Endothelial cell of umbilical vein (primary cell): ENCODE data around the gene OTUD3. TPM values are rescaled to one million over a fixed set of nuclear protein-coding genes. Genes with fewer than 3 reads are reported as not detected.

Source experiments
- BruUV-seq: library from RNA; stranded (reverse); fragments of 400-500 nt; replicated peaks from 2 replicates; lab custom pipeline; 2021; lab: Mats Ljungman, UMichigan
- CTCF ChIA-PET: fragments of 300-600, 350-600 bp; sonication (Branson Sonifier 250); formaldehyde crosslinking; loops from one replicate; lab custom pipeline; 2021; ENCODE audit warnings: antibody characterized with exemption, inconsistent platforms; lab: Charles Lee
- POLR2A ChIA-PET: fragments of 300-600, 350-600 bp; sonication (Branson Sonifier 250); formaldehyde crosslinking; loops from one replicate; lab custom pipeline; 2021; ENCODE audit warnings: antibody characterized with exemption, inconsistent platforms; lab: Charles Lee
- DNase-seq: peaks from one replicate; pipeline ENCODE4 v3.0.0-alpha.2; 2011; ENCODE audit warnings: low read depth, low spot score
- FAIRE-seq: peaks from 2 replicates; lab custom pipeline; 2011; peaks lifted over from hg19 to GRCh38; lab: Jason Lieb, UNC
- H2AFZ ChIP-seq: 2 replicates; pipeline ENCODE4 v1.6.0; 2012; ENCODE audit warnings: low read depth, low read length, control low read depth, inconsistent platforms
- H3K27ac ChIP-seq: 2 replicates; pipeline ENCODE4 v1.5.1; 2011; ENCODE audit warnings: low read depth, mild to moderate bottlenecking, control low read depth, low read length, moderate library complexity; ENCODE audit not compliant: insufficient read depth
- H3K27me3 ChIP-seq, 2 experiments: 2 replicates each; pipeline versions ENCODE4 v1.6.0 to v1.6.1; 2011; ENCODE audit warnings: low read length in 2 of 2, mixed read lengths in 1 of 2; ENCODE audit not compliant: control insufficient read depth in 2 of 2, insufficient read depth in 2 of 2
- H3K36me3 ChIP-seq, 2 experiments: 2 replicates in 1 of 2; 3 replicates in 1 of 2; pipeline ENCODE4 v1.5.1; 2011; ENCODE audit warnings: low read length in 2 of 2, mild to moderate bottlenecking in 1 of 2, moderate library complexity in 1 of 2; ENCODE audit not compliant: control insufficient read depth in 2 of 2, insufficient read depth in 2 of 2; ENCODE audit errors: extremely low read depth in 1 of 2
- H3K4me1 ChIP-seq: 3 replicates; pipeline ENCODE4 v1.5.1; 2011; ENCODE audit warnings: mild to moderate bottlenecking, low read length; ENCODE audit not compliant: control insufficient read depth, insufficient read depth; ENCODE audit errors: extremely low read depth
- H3K4me2 ChIP-seq: 2 replicates; pipeline ENCODE4 v1.6.1; 2011; ENCODE audit warnings: low read length, control low read depth, mixed read lengths; ENCODE audit not compliant: insufficient read depth
- H3K4me3 ChIP-seq, 3 experiments: fragments of 200-600 bp in 1 of 3; sonication (generic), shearing (Covaris generic) in 1 of 3; replicated peaks in 1 of 3; 2 replicates each; pipeline ENCODE4 v1.5.1; 2011 to 2016; ENCODE audit warnings: control low read depth in 3 of 3, low read length in 3 of 3, mild to moderate bottlenecking in 2 of 3, inconsistent platforms in 1 of 3, low read depth in 1 of 3, moderate library complexity in 1 of 3; ENCODE audit not compliant: insufficient read depth in 1 of 3
- H3K79me2 ChIP-seq: 2 replicates; pipeline ENCODE4 v1.6.0; 2012; ENCODE audit warnings: low read length, inconsistent platforms; ENCODE audit not compliant: control insufficient read depth, insufficient read depth
- H3K9ac ChIP-seq: replicated peaks from 2 replicates; pipeline ENCODE3; 2011; ENCODE audit warnings: low read length, control low read depth; ENCODE audit not compliant: insufficient read depth; ENCODE audit errors: extremely low read depth
- H3K9me1 ChIP-seq: replicated peaks from 3 replicates; pipeline ENCODE4 v1.6.0; 2011; ENCODE audit warnings: mild to moderate bottlenecking, low read length; ENCODE audit not compliant: control insufficient read depth, insufficient read depth; ENCODE audit errors: extremely low read depth
- H3K9me3 ChIP-seq: replicated peaks from 2 replicates; pipeline ENCODE4 v1.5.1; 2012; ENCODE audit warnings: low read length, inconsistent platforms; ENCODE audit not compliant: control insufficient read depth, insufficient read depth
- H4K20me1 ChIP-seq: replicated peaks from 2 replicates; pipeline ENCODE3; 2011; ENCODE audit warnings: mild to moderate bottlenecking, low read length; ENCODE audit not compliant: control insufficient read depth, insufficient read depth; ENCODE audit errors: extremely low read depth
- EZH2 ChIP-seq: IDR thresholded peaks from 2 replicates; pipeline ENCODE4 v1.6.1; 2012; ENCODE audit warnings: borderline replicate concordance, low read depth, mild to moderate bottlenecking, moderate library complexity, low read length, inconsistent platforms; ENCODE audit not compliant: severe bottlenecking
- FOS ChIP-seq: IDR thresholded peaks from 2 replicates; pipeline ENCODE4 v1.6.1; 2011; ENCODE audit warnings: mild to moderate bottlenecking, low read length, moderate library complexity, borderline replicate concordance; ENCODE audit not compliant: insufficient read depth
- GATA2 ChIP-seq: IDR thresholded peaks from 2 replicates; pipeline ENCODE4 v1.7.0; 2011; ENCODE audit warnings: low read depth, mild to moderate bottlenecking, moderate library complexity, mixed read lengths, low read length; ENCODE audit not compliant: insufficient read length, insufficient read depth
- JUN ChIP-seq: IDR thresholded peaks from 2 replicates; pipeline ENCODE4 v1.6.1; 2011; ENCODE audit warnings: borderline replicate concordance, low read depth; ENCODE audit not compliant: insufficient read length, insufficient read depth
- MYC ChIP-seq: IDR thresholded peaks from one replicate; pipeline ENCODE4 v1.6.1; 2011; ENCODE audit warnings: mild to moderate bottlenecking, low read depth, low read length
- POLR2A ChIP-seq: IDR thresholded peaks from 2 replicates; pipeline ENCODE4 v1.6.1; 2012; ENCODE audit warnings: low read depth, mild to moderate bottlenecking, control low read depth, low read length
- POLR2AphosphoS5 ChIP-seq: IDR thresholded peaks from 2 replicates; pipeline ENCODE4 v1.6.1; 2012; ENCODE audit warnings: low read depth, mild to moderate bottlenecking, control low read depth, low read length, moderate library complexity; ENCODE audit not compliant: insufficient read depth
- dilution Hi-C: fragments of 300-500 bp; cut with MboI; formaldehyde crosslinking; loops from one replicate; pipeline ENCODE4 v1.15.0; 2019; ENCODE audit warnings: low sequenced_read_pairs; ENCODE audit not compliant: extremely low pct_ligation_motif_present
- intact Hi-C: fragments of 100-400 bp; cut with micrococcal nuclease; formaldehyde crosslinking; loops from one replicate; pipeline ENCODE4 v1.10.0; 2022
- polyA plus RNA-seq, 4 experiments: library from polyadenylated mRNA; depleted of rRNA in 3 of 4; stranded (reverse) in 3 of 4; unstranded in 1 of 4; fragments of >200 nt; gene quantifications; 2 replicates each; pipeline versions ENCODE4 v1.2.1 to v1.2.3, GENCODE V29; 2011 to 2012; ENCODE audit warnings: missing spikeins in 1 of 4
- total RNA-seq: library from RNA; stranded (reverse); gene quantifications from 2 replicates; pipeline ENCODE4 v1.2.3, GENCODE V29; 2021
- TF ChIP-seq, protein P1 (sequence below): IDR thresholded peaks from 2 replicates; pipeline ENCODE4 v1.6.1; 2011; ENCODE audit not compliant: insufficient read depth, insufficient read length

Gene OTUD3
- total and polyA plus RNA-seq, 2 donors (not counting 3 experiments of a cell fraction or from before 2014, with no cell fraction given): 3.1 to 10.6 TPM

DNA sequence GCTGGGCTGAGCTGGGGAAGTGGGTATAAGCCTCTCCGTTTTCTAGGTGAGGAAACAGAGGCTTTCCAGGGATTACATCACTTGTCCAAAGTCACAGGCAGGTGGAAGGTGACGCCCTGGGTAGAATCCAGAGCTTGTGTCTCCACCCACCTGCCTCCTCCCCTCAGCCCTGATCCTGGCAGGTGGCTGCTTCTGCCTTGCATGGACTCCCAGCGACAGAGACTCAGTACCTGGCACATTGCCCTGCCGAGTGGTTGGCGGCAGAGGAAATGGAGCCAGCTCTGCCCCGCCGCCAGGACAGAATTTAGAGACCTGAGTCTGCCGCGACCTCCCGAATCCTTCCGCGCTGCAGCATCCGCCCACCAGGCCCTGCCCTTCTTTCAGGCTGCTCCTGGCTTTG lies 39.1 kb downstream of the OTUD3 start:
- Histone ChIP-seq H3K27me3 (no peaks in the 10 kb centered on the region), H3K36me3 (no peaks in the 10 kb centered on the region), H3K9me1 (no peaks in the 10 kb centered on the region), H3K9me3 (no peaks in the 10 kb centered on the region), H2AFZ (no peak overlapping the region), H3K4me1 (no peaks in the 10 kb centered on the region), H3K9ac (no peak overlapping the region), H3K27ac (no peak overlapping the region), H3K4me2 (no peak overlapping the region), H3K79me2 (no peaks in the 10 kb centered on the region), H3K4me3 (no peak overlapping the region), H4K20me1 (no peaks in the 10 kb centered on the region)
- CTCF ChIA-PET: interaction anchor here (1.1 to 3.1 kb wide), 6 partner anchors 53 to 274 kb away, joined by 3 to 10 read pairs (median 4); no protein-coding TSS in a partner anchor
- intact Hi-C loops: no loop called here
- DNase-seq (no peak), FAIRE-seq (no peak)
- dilution Hi-C loops: no loop called here
- POLR2A ChIA-PET: no interaction called here
- no TSS peak for BruUV-seq
- TF ChIP-seq EZH2 (no peak), FOS (no peak), JUN (no peak), POLR2A (no peak), POLR2AphosphoS5 (no peak), MYC (no peak), GATA2 (no peak)
- TF ChIP-seq, protein P1, sequence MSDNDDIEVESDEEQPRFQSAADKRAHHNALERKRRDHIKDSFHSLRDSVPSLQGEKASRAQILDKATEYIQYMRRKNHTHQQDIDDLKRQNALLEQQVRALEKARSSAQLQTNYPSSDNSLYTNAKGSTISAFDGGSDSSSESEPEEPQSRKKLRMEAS: no peak
